Natural killer cell treated with Interleukin-12 subunit alpha and Interleukin-12 subunit beta and Interleukin-15 and Interleukin-18, amount 100 ng/mL, for 72 hours (primary cell): Measurements from ENCODE around the gene TREH. TPM values are rescaled to one million over a fixed set of nuclear protein-coding genes. Genes with fewer than 3 reads are reported as not detected.
A peak's percentile ranks its signal among the peaks of the same experiment; 100 is the strongest.

ENCODE experiments used
- ATAC-seq, 2 donors: fragments of 150-1000 bp; cut with Tn5 transposase in 1 of 2; sonication (Bioruptor Pico), chemical (Tn5 transposase) in 1 of 2; 2 replicates each; pipeline ENCODE4 v1.10.0; 2021
- DNase-seq: peaks from one replicate; pipeline ENCODE4 v3.0.0; 2022; ENCODE audit warnings: low spot score
- H3K27ac Mint-ChIP-seq, 2 donors: 1 replicate in 1 of 2; 2 replicates in 1 of 2; pipeline ENCODE4 v1.8.0; 2022; ENCODE audit warnings: mixed read lengths in 2 of 2, mild to moderate bottlenecking in 1 of 2, moderate library complexity in 1 of 2
- H3K27me3 Mint-ChIP-seq, 2 donors: 1 replicate in 1 of 2; 2 replicates in 1 of 2; pipeline ENCODE4 v1.8.0; 2022; ENCODE audit warnings: mixed read lengths in 2 of 2
- H3K36me3 Mint-ChIP-seq: one replicate; pipeline ENCODE4 v1.8.0; 2022; ENCODE audit warnings: mixed read lengths
- H3K4me1 Mint-ChIP-seq, 2 donors: 1 replicate in 1 of 2; 2 replicates in 1 of 2; pipeline ENCODE4 v1.8.0; 2022; ENCODE audit warnings: low read depth in 2 of 2, mixed read lengths in 2 of 2, mild to moderate bottlenecking in 1 of 2
- H3K4me3 Mint-ChIP-seq: one replicate; pipeline ENCODE4 v1.8.0; 2022; ENCODE audit warnings: mixed read lengths
- H3K9me3 Mint-ChIP-seq: 2 replicates; pipeline ENCODE4 v1.8.0; 2022; ENCODE audit warnings: mixed read lengths
- total RNA-seq, 2 donors: library from RNA; stranded (reverse); gene quantifications; one replicate each; pipeline ENCODE4 v1.2.3, GENCODE V29; 2022

TREH gene
- total RNA-seq, 2 donors from 2014 or later: not detected

- H3K27ac Mint-ChIP-seq: no peak overlapping the region
Observed at GRCh38 chr11:118670063-118670462, 9.4 kb downstream of the TREH start.

GRCh38 chr11:118666371-118666770 is 13.1 kb downstream of the TREH start:
- Mint-ChIP-seq H3K9me3 (no peaks in the 10 kb centered on the region), H3K27me3 (peaks cover 15 to 22% of the 10 kb centered on the region in 2 donors), H3K27ac (no peak overlapping the region), H3K36me3 (no peaks in the 10 kb centered on the region), H3K4me3 (no peak overlapping the region), H3K4me1 (no peaks in the 10 kb centered on the region)
- ATAC-seq (no peak), DNase-seq (no peak)

More at GRCh38 chr11:118670063-118670462, 9.4 kb downstream of the TREH start:
- H3K9me3 Mint-ChIP-seq: no peaks in the 10 kb centered on the region
- H3K4me3 Mint-ChIP-seq: no peak overlapping the region
- H3K4me1 Mint-ChIP-seq: no peaks in the 10 kb centered on the region
- H3K27me3 Mint-ChIP-seq: peaks cover 17 to 27% of the 10 kb centered on the region in 2 donors
- ATAC-seq (no peak), DNase-seq (no peak)
- H3K36me3 Mint-ChIP-seq: no peaks in the 10 kb centered on the region

GRCh38 chr11:118663902-118664301 is 15.5 kb downstream of the TREH start:
- H3K36me3 Mint-ChIP-seq: no peaks in the 10 kb centered on the region
- H3K27me3 Mint-ChIP-seq: peaks cover 2% of the 10 kb centered on the region in 2 donors
- H3K4me1 Mint-ChIP-seq: peaks cover 0 to 4% of the 10 kb centered on the region in 2 donors
- H3K27ac Mint-ChIP-seq: no peak overlapping the region
- DNase-seq: no peak
- H3K4me3 Mint-ChIP-seq: no peak overlapping the region
- ATAC-seq: no peak
- H3K9me3 Mint-ChIP-seq: no peaks in the 10 kb centered on the region

GRCh38 chr11:118663381-118663780 is 16.1 kb downstream of the TREH start:
- no peaks in the 10 kb centered on the region for H3K9me3 Mint-ChIP-seq
- H3K27ac Mint-ChIP-seq: no peak overlapping the region
- no peak for ATAC-seq

GRCh38 chr11:118662401-118663271 is 16.8 kb downstream of the TREH start:
- H3K4me3 Mint-ChIP-seq: no peak overlapping the region
- peaks cover 0 to 4% of the 10 kb centered on the region in 2 donors for H3K4me1 Mint-ChIP-seq
- DNase-seq (no peak), ATAC-seq (no peak)
- no peak overlapping the region for H3K27ac Mint-ChIP-seq
- H3K36me3 Mint-ChIP-seq: no peaks in the 10 kb centered on the region
- no peaks in the 10 kb centered on the region for H3K27me3 Mint-ChIP-seq
- no peaks in the 10 kb centered on the region for H3K9me3 Mint-ChIP-seq

More at GRCh38 chr11:118663381-118663780, 16.1 kb downstream of the TREH start:
- H3K27me3 Mint-ChIP-seq: no peaks in the 10 kb centered on the region
- H3K36me3 Mint-ChIP-seq: no peaks in the 10 kb centered on the region
- no peak for DNase-seq
- H3K4me1 Mint-ChIP-seq: peaks cover 0 to 4% of the 10 kb centered on the region in 2 donors
- no peak overlapping the region for H3K4me3 Mint-ChIP-seq

- H3K9me3 Mint-ChIP-seq: no peaks in the 10 kb centered on the region
- H3K27me3 Mint-ChIP-seq: no peaks in the 10 kb centered on the region
- no peak for ATAC-seq
Observed at GRCh38 chr11:118661425-118662301, 17.8 kb downstream of the TREH start.

GRCh38 chr11:118660681-118661424 is 18.6 kb downstream of the TREH start:
- H3K4me1 Mint-ChIP-seq: peaks cover 0 to 4% of the 10 kb centered on the region in 2 donors
- no peak for DNase-seq
- no peaks in the 10 kb centered on the region for H3K27me3 Mint-ChIP-seq

More at GRCh38 chr11:118661425-118662301, 17.8 kb downstream of the TREH start:
- Mint-ChIP-seq H3K4me1 (peaks cover 0 to 4% of the 10 kb centered on the region in 2 donors), H3K36me3 (no peaks in the 10 kb centered on the region), H3K4me3 (no peak overlapping the region), H3K27ac (no peak overlapping the region)
- no peak for DNase-seq

GRCh38 chr11:118659953-118660680 is 19.3 kb downstream of the TREH start:
- Mint-ChIP-seq H3K4me3 (no peak overlapping the region), H3K9me3 (no peaks in the 10 kb centered on the region), H3K27ac (no peak overlapping the region), H3K27me3 (no peaks in the 10 kb centered on the region), H3K4me1 (peaks cover 0 to 4% of the 10 kb centered on the region in 2 donors), H3K36me3 (no peaks in the 10 kb centered on the region)
- DNase-seq (no peak), ATAC-seq (no peak)

More at GRCh38 chr11:118660681-118661424, 18.6 kb downstream of the TREH start:
- Mint-ChIP-seq H3K27ac (no peak overlapping the region), H3K9me3 (no peaks in the 10 kb centered on the region), H3K4me3 (no peak overlapping the region), H3K36me3 (no peaks in the 10 kb centered on the region)
- no peak for ATAC-seq

- Mint-ChIP-seq H3K4me1 (peaks cover 0 to 4% of the 10 kb centered on the region in 2 donors), H3K27ac (no peak overlapping the region), H3K36me3 (no peaks in the 10 kb centered on the region), H3K4me3 (no peak overlapping the region), H3K27me3 (no peaks in the 10 kb centered on the region), H3K9me3 (no peaks in the 10 kb centered on the region)
- peak; percentile 89 to 91 for ATAC-seq
- peak; percentile 87 for DNase-seq
Observed at GRCh38 chr11:118659314-118659952, 20.0 kb downstream of the TREH start.

GRCh38 chr11:118658429-118659313 is 20.8 kb downstream of the TREH start:
- DNase-seq (no peak), ATAC-seq (no peak)
- Mint-ChIP-seq H3K9me3 (no peaks in the 10 kb centered on the region), H3K4me1 (peaks cover 0 to 4% of the 10 kb centered on the region in 2 donors), H3K4me3 (no peak overlapping the region), H3K27ac (no peak overlapping the region), H3K27me3 (no peaks in the 10 kb centered on the region), H3K36me3 (no peaks in the 10 kb centered on the region)

GRCh38 chr11:118657709-118658428 is 21.6 kb downstream of the TREH start:
- peaks cover 0 to 5% of the 10 kb centered on the region in 2 donors for H3K4me1 Mint-ChIP-seq
- ATAC-seq (no peak), DNase-seq (peak; percentile 49)
- H3K27me3 Mint-ChIP-seq: no peaks in the 10 kb centered on the region
- H3K27ac Mint-ChIP-seq: no peak overlapping the region
- no peaks in the 10 kb centered on the region for H3K36me3 Mint-ChIP-seq
- no peaks in the 10 kb centered on the region for H3K9me3 Mint-ChIP-seq
- no peak overlapping the region for H3K4me3 Mint-ChIP-seq
